HS-5 (cell line): ENCODE data around the gene UBASH3A.

Experiments used
- DNase-seq: peaks from one replicate; pipeline ENCODE4 v3.0.0-alpha.2; 2012; ENCODE audit warnings: low read depth

UBASH3A gene

GRCh38 chr21:42411891-42412635 is 8.4 kb downstream of the UBASH3A start:
- DNase-seq: no peak

DNA sequence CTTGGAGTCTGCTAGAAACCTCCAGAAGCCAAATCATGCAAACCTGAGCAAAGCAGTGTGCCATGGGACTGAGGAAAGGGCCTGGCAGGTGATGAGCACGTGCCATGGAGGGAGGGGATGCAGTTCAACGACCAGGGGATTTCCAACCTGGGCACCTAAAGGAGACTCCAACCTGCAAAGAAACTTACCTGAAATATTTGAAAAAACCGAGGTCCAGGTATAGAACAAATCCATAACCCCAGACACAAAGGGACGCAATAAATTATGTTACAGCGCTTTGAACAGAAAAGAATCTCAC is 8.9 kb downstream of the UBASH3A start:
- DNase-seq: no peak

GRCh38 chr21:42413093-42413492 is 9.4 kb downstream of the UBASH3A start:
- no peak for DNase-seq

DNA sequence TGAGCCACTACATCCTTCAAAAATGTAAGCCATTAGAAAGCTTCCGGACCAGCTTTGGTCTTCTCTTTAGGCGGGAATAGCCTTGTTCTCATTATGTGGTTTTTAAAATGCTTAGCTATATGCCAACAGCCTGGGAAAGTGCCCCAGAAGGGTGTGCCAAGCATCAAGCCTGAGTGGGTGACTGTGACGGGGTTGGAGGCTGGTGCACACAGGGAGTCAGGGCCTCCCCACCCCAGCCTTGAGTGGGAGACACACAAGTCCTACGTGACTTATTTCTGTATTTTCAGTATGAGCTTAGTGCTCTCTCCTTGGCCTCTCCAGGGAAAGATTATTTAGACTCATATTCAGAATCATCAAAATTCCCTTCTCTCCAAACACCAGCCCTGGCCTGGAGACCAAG is 9.8 kb downstream of the UBASH3A start:
- DNase-seq: no peak

DNA sequence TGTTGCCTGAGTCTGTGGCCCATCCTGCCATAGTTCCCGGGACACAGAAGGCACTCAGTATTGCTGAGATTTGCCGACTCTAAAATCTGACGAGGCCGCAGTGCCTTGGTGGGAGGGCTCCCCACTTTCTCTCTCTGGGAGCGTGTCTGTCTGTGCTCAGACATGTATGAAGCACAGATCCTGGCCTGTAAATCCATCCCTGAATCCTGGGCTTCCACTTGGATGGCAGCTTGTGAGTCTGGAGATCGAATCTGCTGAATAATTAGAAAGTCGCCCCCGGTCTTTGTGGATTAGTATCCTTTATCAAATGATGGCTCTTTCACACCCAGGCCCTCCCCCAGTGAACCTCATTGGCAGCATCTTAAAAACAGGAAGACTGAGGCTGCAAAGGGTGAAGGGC is 10.4 kb downstream of the UBASH3A start:
- no peak for DNase-seq

DNA sequence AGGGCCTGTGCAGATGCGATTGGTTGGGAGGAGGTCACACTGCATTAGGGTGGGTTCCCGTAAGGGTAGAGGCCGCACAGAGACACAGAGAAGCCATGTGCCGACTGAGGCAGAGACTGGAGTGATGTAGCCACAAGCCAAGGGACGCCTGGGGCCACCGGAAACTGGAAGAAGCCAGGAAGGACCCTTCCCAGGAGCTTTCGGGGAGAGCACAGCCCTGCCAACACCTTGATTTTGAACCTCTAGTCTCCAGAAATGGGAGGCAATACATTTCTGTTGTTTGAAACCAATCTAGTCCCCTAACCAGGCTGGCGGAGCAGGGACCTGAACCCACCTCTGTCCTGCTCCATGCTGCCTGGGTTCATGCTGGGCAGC is 10.8 kb downstream of the UBASH3A start:
- DNase-seq: no peak

DNA sequence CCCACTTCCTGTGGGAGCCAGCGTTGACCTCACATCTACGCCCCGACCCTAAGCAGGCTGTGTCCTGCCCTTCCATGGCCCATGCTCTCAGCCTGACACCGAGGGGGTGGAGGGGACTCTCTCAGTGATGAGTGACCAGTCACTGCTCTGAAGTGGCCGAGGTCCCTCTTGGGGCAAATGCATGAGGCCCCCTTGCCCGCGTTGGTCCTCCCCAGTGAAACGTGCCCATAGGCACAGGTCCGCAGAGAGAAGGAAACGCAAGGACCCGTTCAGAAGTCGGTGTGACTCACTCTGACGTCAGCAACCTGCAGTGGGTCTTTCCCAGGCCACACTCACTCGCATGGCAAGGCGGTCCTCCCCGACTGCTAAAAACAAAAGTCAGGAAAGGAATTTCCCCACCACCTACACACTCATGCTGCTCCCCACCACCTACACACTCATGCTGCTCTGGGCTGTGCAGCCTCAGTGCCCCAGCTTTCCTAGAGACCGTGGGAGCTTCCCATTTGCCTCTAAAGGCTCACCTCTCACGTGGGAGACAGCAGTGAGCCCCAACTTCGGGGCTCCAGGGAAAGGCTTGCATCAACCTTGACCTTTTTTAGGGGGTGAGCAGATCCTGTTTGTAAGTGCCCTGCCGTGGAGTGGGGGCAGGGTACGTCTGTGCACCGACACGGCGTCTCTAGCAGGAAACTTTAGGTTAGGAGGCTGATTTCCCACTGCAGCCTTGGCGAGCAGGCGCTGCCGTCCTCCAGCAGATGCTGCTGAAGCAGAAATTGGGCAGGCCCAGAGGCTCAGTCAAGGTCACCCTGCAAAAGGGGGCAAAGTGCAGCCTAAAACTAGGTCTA is 11.4 kb downstream of the UBASH3A start:
- DNase-seq: no peak

DNA sequence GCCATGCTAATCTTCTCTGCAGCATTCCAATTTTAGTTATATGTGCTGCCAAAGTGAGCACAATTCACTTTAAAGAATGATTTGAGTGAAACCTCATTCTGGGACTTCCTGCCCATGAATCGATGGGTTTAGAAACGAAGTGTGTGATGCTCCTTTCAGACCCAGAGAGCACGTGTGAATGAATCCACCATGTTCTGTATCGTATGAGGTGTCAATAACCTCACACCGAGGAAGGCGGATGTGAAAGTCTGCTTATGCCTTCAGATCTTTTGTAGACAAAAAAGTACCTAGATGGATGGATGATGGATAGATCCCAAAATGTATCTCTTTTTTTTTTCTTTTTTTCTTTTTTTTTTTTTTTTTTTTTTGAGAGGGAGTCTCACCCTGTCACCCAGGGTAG is 13.8 kb downstream of the UBASH3A start:
- DNase-seq: no peak

DNA sequence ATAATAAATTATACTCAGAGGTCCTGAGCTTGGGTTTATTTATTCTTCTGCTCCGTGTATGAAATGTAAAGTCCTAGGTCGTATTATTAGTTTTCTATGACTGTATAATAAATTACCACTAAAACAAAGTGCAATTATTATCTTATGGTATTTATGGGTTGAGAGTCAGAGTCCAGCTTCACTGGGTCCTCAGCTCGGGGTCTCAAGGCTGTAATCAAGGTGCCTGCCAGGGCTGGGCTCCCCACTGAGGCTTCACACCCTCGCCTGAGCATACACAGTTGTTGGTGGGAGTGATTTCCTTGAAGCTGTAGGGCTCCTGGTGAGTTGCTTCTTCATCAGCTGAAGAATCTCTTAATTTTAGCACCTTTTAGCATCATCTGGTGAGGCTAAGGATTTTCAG is 15.2 kb downstream of the UBASH3A start:
- no peak for DNase-seq

DNA sequence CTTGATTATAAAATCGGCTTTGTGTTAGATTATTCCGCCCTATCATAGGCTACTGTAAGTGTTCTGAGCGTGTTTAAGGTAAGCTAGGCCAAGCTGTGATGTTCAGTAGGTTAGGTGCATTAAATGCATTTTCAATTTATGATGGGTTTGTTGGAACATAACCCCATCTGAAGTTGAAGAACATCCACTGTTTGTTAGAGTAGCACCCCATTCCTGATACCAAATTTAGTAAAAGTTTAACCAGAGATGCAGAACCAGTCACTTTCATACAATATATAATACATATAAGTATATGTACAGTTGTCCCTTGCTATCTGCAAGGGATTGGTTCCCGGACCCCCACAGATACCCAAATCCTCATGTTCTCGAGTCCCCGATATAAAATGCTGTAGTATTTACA is 16.1 kb downstream of the UBASH3A start:
- DNase-seq: no peak

- no peak for DNase-seq
Observed at GRCh38 chr21:42421018-42421793, 17.5 kb downstream of the UBASH3A start.

DNA sequence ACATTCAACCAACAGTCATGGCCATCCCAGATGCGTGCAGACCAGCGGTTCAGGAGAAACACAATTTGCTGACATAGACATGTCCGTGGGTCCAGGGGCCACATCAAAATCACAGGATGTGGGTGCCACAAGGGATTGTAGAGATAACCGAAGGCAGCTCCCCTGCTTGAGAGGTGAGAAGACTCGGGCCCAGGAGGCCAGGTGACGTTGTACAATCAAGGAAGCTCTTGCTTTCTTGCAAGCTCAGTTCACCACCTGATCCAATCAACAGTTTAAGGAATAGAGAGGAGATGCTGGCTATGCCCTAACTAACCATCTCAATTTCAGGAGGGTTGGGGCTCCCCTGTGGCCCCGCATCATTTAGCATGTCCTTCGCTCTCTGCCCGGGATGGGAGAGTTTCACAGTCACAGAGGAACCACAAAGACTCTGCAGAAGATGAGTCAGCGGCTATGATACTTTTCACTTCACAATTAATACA is 19.5 kb downstream of the UBASH3A start:
- DNase-seq: no peak

- DNase-seq: no peak
Observed at GRCh38 chr21:42423685-42424084, 20.0 kb downstream of the UBASH3A start.

DNA sequence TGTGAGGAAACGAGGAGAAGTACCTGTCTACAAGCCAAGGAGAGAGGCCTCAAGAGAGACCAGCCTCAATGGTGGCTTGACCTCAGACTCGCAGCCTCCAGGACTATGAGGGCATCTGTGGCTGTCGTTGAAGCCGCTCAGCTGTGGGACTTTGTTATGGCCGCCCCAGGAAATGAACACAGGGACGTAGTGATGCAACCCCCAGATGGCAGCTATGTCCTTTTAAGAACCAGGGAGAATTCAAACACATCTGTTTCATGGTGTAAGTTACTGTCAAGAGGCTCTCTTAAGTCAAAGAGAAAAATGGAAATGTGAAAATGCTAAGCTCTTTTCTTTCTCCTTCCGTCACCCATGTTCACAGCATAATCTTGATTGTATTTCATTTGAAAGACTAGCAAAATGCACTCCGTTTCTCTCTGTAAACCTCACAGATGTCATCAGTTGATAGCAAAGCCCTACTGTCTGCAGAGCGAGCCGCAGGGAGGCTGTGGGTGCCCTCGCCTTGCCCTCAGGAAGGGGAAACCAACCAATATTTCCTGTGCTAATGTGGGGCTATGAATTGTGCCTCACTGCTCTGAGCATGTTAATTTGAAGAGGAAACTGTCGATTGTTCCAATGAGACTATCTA is 21.3 kb downstream of the UBASH3A start:
- no peak for DNase-seq

DNA sequence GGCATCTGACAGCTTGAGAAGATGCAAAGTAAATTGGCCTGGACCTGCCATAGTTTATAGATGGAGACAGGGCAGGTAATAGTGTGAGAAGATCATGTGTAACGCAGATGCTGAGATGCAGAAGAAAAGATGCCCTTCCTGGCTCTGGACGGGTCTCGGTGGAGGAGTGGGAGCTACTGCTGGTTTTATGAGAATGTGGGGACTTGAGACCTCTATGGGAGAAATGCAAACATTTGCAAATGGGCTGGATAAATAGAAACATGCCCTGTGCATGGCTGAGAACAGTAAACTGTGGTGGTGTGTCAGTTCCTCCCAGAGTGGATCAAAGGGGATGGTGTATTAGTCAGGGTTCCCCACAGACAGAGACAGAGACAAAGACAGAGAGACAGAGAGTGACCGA is 21.9 kb downstream of the UBASH3A start:
- DNase-seq: no peak

GRCh38 chr21:42426424-42426823 is 22.7 kb downstream of the UBASH3A start:
- DNase-seq: no peak

GRCh38 chr21:42426876-42427480 is 23.3 kb downstream of the UBASH3A start:
- DNase-seq: no peak

GRCh38 chr21:42427809-42428419 is 24.2 kb downstream of the UBASH3A start:
- DNase-seq: no peak

- no peak for DNase-seq
Observed at GRCh38 chr21:42429021-42429420, 25.3 kb downstream of the UBASH3A start.

- DNase-seq: no peak
Observed at GRCh38 chr21:42429856-42430255, 26.2 kb downstream of the UBASH3A start.

GRCh38 chr21:42430521-42430920 is 26.8 kb downstream of the UBASH3A start:
- DNase-seq: no peak

DNA sequence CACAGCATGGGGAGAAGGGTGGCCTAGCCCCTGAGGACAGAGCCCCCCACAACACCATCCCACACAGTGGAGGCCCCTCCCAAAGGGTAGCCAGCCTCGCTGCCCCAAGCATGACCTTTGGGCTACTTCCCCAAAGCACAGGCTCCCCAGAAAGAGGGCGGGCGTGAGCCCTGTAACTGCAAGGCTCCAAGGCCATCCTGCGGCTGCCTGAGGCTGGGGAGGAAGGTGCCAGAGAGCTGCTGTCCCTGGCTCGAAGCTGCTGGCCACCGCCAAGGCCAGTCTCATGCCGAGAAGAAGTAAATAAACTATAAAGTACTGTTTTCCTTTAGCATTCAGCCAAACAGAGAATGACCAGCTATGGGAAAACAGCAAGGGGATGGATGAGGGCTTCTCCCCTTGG is 27.5 kb downstream of the UBASH3A start:
- DNase-seq: no peak
